B cell (primary cell): Measurements from ENCODE around the gene MORN4.

Experiments used
- CTCF ChIP-seq: fragments of 200-600 bp; IDR thresholded peaks from one replicate; pipeline ENCODE4 v1.8.0; 2022; ENCODE audit warnings: antibody characterized with exemption, mild to moderate bottlenecking
- EZH2 ChIP-seq: IDR thresholded peaks from 2 replicates; pipeline ENCODE4 v1.6.1; 2012; ENCODE audit warnings: borderline replicate concordance, low read depth, mild to moderate bottlenecking, moderate library complexity, low read length; ENCODE audit not compliant: insufficient read depth, poor library complexity, severe bottlenecking

- TF ChIP-seq CTCF (no peak), EZH2 (no peak)
Observed at GRCh38 chr10:97627731-97628130, 5.6 kb downstream of the MORN4 start.
